ENCODE data around the gene MAN2B1. TPM values are rescaled to one million over a fixed set of nuclear protein-coding genes. Genes with fewer than 3 reads are reported as not detected.
"Not testable (repeated sequence)": the region's sequence is repeated elsewhere in the genome, so short reads cannot be mapped to it uniquely, and the experiment has no call there.

MAN2B1 gene
- total RNA-seq, result 37.0 and 77.2 TPM in 2 replicates

GRCh38 chr19:12666265-12667048 lies at the start of gene MAN2B1, which contains the start of gene WDR83:
MAN2B1 (minus strand) TSS chr19:12666742; CDS start chr19:12666701, 41 bp downstream.
WDR83 (plus strand) TSS chr19:12666807; CDS start chr19:12669791, 2,984 bp downstream.
- peak; percentile 70 to 76 for DNase-seq (ENCODE audit: low read depth in 2 of 2)

- no peak for DNase-seq (ENCODE audit: low read depth in 2 of 2)
Observed at GRCh38 chr19:12715929-12716328, 49.4 kb upstream of the MAN2B1 start.

- no peak for DNase-seq (ENCODE audit: low read depth in 2 of 2)
Observed at GRCh38 chr19:12715102-12715501, 48.6 kb upstream of the MAN2B1 start.

- DNase-seq (ENCODE audit: low read depth in 2 of 2), result not testable (repeated sequence)
Observed at GRCh38 chr19:12713304-12713703, 46.8 kb upstream of the MAN2B1 start.

GRCh38 chr19:12712077-12712476 lies 45.5 kb upstream of the MAN2B1 start:
- DNase-seq (ENCODE audit: low read depth in 2 of 2), result not testable (repeated sequence)

GRCh38 chr19:12711187-12711586 lies 44.6 kb upstream of the MAN2B1 start:
- no peak for DNase-seq (ENCODE audit: low read depth in 2 of 2)

- no peak for DNase-seq (ENCODE audit: low read depth in 2 of 2)
Observed at GRCh38 chr19:12708641-12709040, 42.1 kb upstream of the MAN2B1 start.

GRCh38 chr19:12706332-12706718 lies 39.8 kb upstream of the MAN2B1 start:
- no peak for DNase-seq (ENCODE audit: low read depth in 2 of 2)

GRCh38 chr19:12705654-12706331 lies 39.3 kb upstream of the MAN2B1 start:
- DNase-seq (ENCODE audit: low read depth in 2 of 2), result no peak

GRCh38 chr19:12705169-12705568 lies 38.6 kb upstream of the MAN2B1 start:
- DNase-seq (ENCODE audit: low read depth in 2 of 2), result no peak

GRCh38 chr19:12703046-12703445 lies 36.5 kb upstream of the MAN2B1 start:
- peak; percentile 48 to 53 for DNase-seq (ENCODE audit: low read depth in 2 of 2)

GRCh38 chr19:12701596-12702282 lies 35.2 kb upstream of the MAN2B1 start:
- no peak for DNase-seq (ENCODE audit: low read depth in 2 of 2)

- DNase-seq (ENCODE audit: low read depth in 2 of 2), result no peak
Observed at GRCh38 chr19:12698138-12698537, 31.6 kb upstream of the MAN2B1 start.

- DNase-seq (ENCODE audit: low read depth in 2 of 2), result not testable (repeated sequence)
Observed at GRCh38 chr19:12697425-12697824, 30.9 kb upstream of the MAN2B1 start.

GRCh38 chr19:12696366-12697335 lies 30.1 kb upstream of the MAN2B1 start, which contains the start of gene FBXW9:
FBXW9 (minus strand) TSS chr19:12696631; CDS start chr19:12696581, 50 bp downstream.
- DNase-seq (ENCODE audit: low read depth in 2 of 2), result peak; percentile 96 to 98

GRCh38 chr19:12695997-12696365 lies 29.4 kb upstream of the MAN2B1 start:
- peak in 1 of 2 donors; percentile 32 for DNase-seq (ENCODE audit: low read depth in 2 of 2)

- DNase-seq (ENCODE audit: low read depth in 2 of 2), result no peak
Observed at GRCh38 chr19:12695514-12695913, 29.0 kb upstream of the MAN2B1 start.

GRCh38 chr19:12695096-12695495 lies 28.6 kb upstream of the MAN2B1 start:
- DNase-seq (ENCODE audit: low read depth in 2 of 2), result peak in 1 of 2 donors; percentile 34

GRCh38 chr19:12694641-12695040 lies 28.1 kb upstream of the MAN2B1 start:
- no peak for DNase-seq (ENCODE audit: low read depth in 2 of 2)

- DNase-seq (ENCODE audit: low read depth in 2 of 2), result no peak
Observed at GRCh38 chr19:12692960-12693359, 26.4 kb upstream of the MAN2B1 start.
